Peyer's patch (tissue), 4 donors: ENCODE data around the gene E2F2. TPM values are rescaled to one million over a fixed set of nuclear protein-coding genes. Genes with fewer than 3 reads are reported as not detected.
A peak's percentile ranks its signal among the peaks of the same experiment; 100 is the strongest.

Source experiments
- DNase-seq, 3 donors: peaks; one replicate each; pipeline ENCODE4 v3.0.0-alpha.2; 2017 to 2019
- H3K27ac ChIP-seq, 4 donors: fragments of 200-600 bp; sonication (generic); one replicate each; pipeline ENCODE4 v1.5.1; 2016 to 2019
- H3K27me3 ChIP-seq, 2 donors: fragments of 200-600 bp; sonication (generic); one replicate each; pipeline ENCODE4 v1.5.1; 2019
- H3K36me3 ChIP-seq, 3 donors: fragments of 200-600 bp; sonication (generic); one replicate each; pipeline ENCODE4 v1.5.1; 2016 to 2019
- H3K4me1 ChIP-seq, 4 donors: fragments of 200-600 bp; sonication (generic); one replicate each; pipeline ENCODE4 v1.5.1; 2016 to 2019
- H3K4me3 ChIP-seq, 4 donors: fragments of 200-600 bp; sonication (generic); 1 replicate in 3 of 4; 2 replicates in 1 of 4; pipeline ENCODE4 v1.5.1; 2016 to 2019; ENCODE audit warnings: mild to moderate bottlenecking in 1 of 4
- H3K9me3 ChIP-seq, 4 donors: fragments of 200-600 bp; sonication (generic); one replicate each; pipeline ENCODE4 v1.5.1; 2016 to 2019; ENCODE audit warnings: mild to moderate bottlenecking in 1 of 4
- CTCF ChIP-seq, 6 experiments: fragments of 450-650 bp in 4 of 6; fragments of 200-600 bp in 2 of 6; sonication (generic) in 1 of 6; IDR thresholded peaks; one replicate each; pipeline ENCODE4 v1.5.1; 2017 to 2019; ENCODE audit warnings: antibody characterized with exemption in 6 of 6, mild to moderate bottlenecking in 3 of 6, moderate library complexity in 1 of 6
- POLR2A ChIP-seq, 2 donors: fragments of 450-650 bp; IDR thresholded peaks; one replicate each; pipeline ENCODE4 v1.5.1; 2017; ENCODE audit warnings: antibody characterized with exemption in 2 of 2, mild to moderate bottlenecking in 2 of 2, moderate library complexity in 2 of 2
- total RNA-seq, 4 donors: library from RNA; depleted of rRNA; stranded (reverse); fragments of >200 nt; gene quantifications; one replicate each; pipeline ENCODE4 v1.1.0, GENCODE V29; 2016

The E2F2 gene
- total RNA-seq, 4 donors from 2014 or later: 6.8 to 16.4 (median 13.6) TPM

DNA sequence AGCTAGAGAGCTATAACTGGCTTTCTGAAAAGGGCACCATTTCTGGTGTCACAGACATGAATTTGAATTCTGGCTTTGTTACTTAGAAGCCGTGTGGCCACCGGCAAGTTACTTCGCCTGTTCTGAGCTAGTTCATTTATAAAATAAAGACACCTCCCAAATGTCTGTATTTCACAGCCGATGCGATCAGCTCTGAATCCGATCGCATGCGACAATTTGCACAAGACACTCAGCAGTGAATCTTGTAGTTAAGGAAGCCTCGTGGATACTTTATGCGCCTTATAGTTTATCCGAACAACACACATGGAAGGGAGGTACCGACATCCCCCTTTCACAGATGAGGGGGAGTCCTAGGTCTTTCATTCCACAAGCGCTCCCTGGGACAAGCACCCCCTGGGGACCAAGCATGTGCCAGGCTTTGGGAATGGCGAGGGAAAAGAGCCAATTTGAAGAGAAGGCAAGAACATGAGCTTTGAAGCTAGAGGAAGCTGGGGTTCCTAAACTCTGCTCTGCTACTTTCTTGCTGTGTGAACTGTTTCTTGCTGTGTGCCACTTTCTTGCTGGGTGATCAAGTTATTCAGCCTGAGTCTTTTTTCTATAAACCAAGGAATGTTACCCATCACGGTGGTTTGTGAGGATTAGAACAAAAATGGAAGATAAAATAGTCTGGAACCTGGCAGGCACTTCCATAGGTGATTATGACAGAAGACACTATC, 24.4 kb upstream of the E2F2 start:
- no peaks in the 10 kb centered on the region for H3K36me3 ChIP-seq
- no peak for DNase-seq
- H3K27ac ChIP-seq: peak overlapping the region; percentile 94 to 98 (median 98)
- H3K4me3 ChIP-seq: peak overlapping the region; percentile 54 to 86 (median 68)
- TF ChIP-seq CTCF (IDR thresholded peaks at IDR 0.05) (no peak), POLR2A (IDR thresholded peaks at IDR 0.05) (no peak)
- no peaks in the 10 kb centered on the region for H3K27me3 ChIP-seq
- H3K4me1 ChIP-seq: peaks cover 0 to 41% (median 20%) of the 10 kb centered on the region in 4 donors
- no peaks in the 10 kb centered on the region for H3K9me3 ChIP-seq

DNA sequence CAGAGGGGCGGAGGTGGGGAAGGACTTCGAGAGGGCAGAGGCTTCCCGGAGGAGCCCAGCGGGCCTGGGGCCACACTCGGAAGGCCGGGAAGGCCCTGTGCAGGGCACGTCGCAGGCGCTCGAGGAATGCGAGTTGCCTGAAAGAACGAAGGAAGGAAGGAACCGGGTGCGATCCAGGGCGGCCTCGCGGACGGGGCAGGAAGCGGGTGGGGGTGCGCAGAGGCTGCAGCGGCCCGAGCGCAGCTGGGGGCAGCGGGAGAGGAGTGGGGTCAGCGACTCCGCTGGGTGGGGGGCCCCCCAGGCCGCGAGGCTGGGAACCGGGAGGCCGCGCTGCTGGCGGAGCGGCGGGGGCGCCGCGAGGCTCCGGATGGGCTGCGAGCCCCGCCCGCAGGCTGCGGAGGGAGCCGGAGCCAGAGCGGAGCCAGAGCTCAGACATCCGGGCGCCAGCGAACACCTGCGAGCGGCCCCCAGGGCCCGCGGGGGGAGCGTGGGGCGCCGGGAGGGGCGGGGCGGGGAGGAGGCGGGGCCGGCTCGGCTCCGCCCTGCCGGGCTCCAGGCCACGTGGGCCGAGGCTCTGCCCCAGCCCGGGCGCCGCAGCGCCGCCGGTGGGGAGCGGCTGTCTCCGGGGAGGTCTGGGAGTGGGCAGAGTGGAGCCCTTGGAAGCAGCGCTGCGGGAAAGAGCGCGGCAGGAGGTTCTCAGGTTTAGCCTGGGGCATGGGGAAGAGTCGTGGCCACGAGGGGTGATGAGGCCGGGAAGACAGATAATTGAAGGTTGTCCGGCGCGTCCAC, 23.6 kb upstream of the E2F2 start:
- H3K9me3 ChIP-seq: no peaks in the 10 kb centered on the region
- H3K4me3 ChIP-seq: peak overlapping the region; percentile 54 to 86 (median 68)
- peak; percentile 81 to 94 (median 92) for DNase-seq
- peak overlapping the region; percentile 94 to 98 (median 98) for H3K27ac ChIP-seq
- TF ChIP-seq POLR2A (IDR thresholded peaks at IDR 0.05): peak; percentile 83 to 91
- TF ChIP-seq CTCF (IDR thresholded peaks at IDR 0.05): peak in 2 of 6 experiments; percentile 18 to 31
- H3K27me3 ChIP-seq: no peaks in the 10 kb centered on the region
- peaks cover 0 to 33% (median 16%) of the 10 kb centered on the region in 4 donors for H3K4me1 ChIP-seq
- no peaks in the 10 kb centered on the region for H3K36me3 ChIP-seq

GRCh38 chr1:23554127-23554480, 23.1 kb upstream of the E2F2 start:
- H3K4me1 ChIP-seq: peaks cover 0 to 32% (median 16%) of the 10 kb centered on the region in 4 donors
- peak overlapping the region; percentile 54 to 86 (median 68) for H3K4me3 ChIP-seq
- no peaks in the 10 kb centered on the region for H3K27me3 ChIP-seq
- DNase-seq: peak in 1 of 3 donors; percentile 55
- no peaks in the 10 kb centered on the region for H3K36me3 ChIP-seq
- H3K9me3 ChIP-seq: no peaks in the 10 kb centered on the region
- H3K27ac ChIP-seq: peak overlapping the region; percentile 94 to 98 (median 98)
- TF ChIP-seq CTCF (IDR thresholded peaks at IDR 0.05) (no peak), POLR2A (IDR thresholded peaks at IDR 0.05) (no peak)

GRCh38 chr1:23553231-23554126, 22.4 kb upstream of the E2F2 start:
- no peak for DNase-seq
- peaks cover 0 to 32% (median 19%) of the 10 kb centered on the region in 4 donors for H3K4me1 ChIP-seq
- H3K27me3 ChIP-seq: no peaks in the 10 kb centered on the region
- peak overlapping the region in 2 of 4 donors; percentile 77 to 86 for H3K4me3 ChIP-seq
- H3K9me3 ChIP-seq: no peaks in the 10 kb centered on the region
- peak overlapping the region; percentile 94 to 98 (median 98) for H3K27ac ChIP-seq
- H3K36me3 ChIP-seq: no peaks in the 10 kb centered on the region
- no peak for TF ChIP-seq POLR2A (IDR thresholded peaks at IDR 0.05)
- TF ChIP-seq CTCF (IDR thresholded peaks at IDR 0.05): no peak

DNA sequence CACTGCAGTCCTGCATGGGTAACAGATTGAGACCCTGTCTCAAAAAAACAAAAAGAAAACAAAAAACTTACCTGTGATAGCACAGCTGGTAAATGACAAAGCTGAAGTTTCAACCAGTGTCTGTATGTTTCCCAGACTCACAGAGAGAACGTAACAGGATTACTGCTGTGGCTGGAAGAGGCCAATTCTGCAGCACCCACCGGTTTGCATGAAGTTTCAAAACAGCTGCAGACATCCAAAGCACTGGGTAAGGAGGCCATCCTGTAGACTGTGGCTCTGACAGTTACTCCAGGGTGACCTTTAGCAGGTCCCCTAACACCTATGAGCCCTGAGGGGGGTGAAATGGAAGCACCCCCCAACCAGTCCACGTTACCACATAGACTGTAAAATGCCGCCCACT, 20.8 kb upstream of the E2F2 start:
- Histone ChIP-seq H3K27me3 (no peaks in the 10 kb centered on the region), H3K4me1 (peaks cover 0 to 25% (median 18%) of the 10 kb centered on the region in 4 donors), H3K36me3 (no peaks in the 10 kb centered on the region), H3K9me3 (no peaks in the 10 kb centered on the region), H3K27ac (peak overlapping the region in 1 of 4 donors; percentile 14), H3K4me3 (no peak overlapping the region)
- no peak for DNase-seq
- TF ChIP-seq CTCF (IDR thresholded peaks at IDR 0.05): no peak
